Measurements from ENCODE around the gene MCM10. TPM values are rescaled to one million over a fixed set of nuclear protein-coding genes. Genes with fewer than 3 reads are reported as not detected.
A peak's percentile ranks its signal among the peaks of the same experiment; 100 is the strongest.

MCM10 gene
- total RNA-seq, 1 experiment from 2014 or later, result 51.6 TPM

DNA sequence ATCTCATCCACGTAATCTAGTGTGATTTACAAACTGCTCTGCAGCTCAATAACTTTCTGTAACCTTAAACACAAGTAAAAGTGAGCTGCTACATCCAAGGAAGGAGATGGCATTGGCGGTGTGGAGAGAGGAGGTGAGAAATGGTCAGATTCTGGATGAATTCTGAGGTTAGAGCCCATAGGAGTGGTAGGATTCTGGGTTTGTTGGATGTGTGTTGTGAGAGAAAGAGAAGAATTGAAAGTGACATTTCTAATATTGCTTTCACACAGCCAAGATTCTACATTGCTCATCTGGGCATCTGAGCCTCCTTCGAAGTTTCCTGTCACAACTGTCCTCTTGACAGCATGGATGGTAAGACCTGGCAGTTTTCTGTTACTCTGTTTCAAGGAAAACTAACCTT is 2.5 kb downstream of the MCM10 start:
- DNase-seq (ENCODE audit: low read depth), result no peak

DNA sequence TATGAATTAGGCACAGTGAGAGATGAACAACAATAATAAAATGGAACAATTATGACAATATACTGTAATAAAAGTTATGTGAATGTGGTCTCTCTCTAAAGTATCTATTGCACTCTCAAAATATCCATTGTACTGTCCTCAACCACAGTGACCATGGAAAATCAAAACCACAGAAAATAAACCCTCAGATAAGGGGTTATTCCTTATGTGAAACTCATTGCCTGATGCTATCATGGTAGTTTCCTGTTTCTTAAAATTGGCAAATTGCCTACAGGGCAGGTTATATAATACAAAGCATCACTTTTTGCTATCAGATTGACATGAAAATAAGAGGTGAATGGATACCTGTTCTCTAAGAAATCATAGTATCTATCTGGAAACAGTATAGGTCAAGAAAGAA is 3.8 kb downstream of the MCM10 start:
- DNase-seq (ENCODE audit: low read depth), result no peak

- no peak for DNase-seq (ENCODE audit: low read depth)
Measured at GRCh38 chr10:13167568-13167967, 6.2 kb downstream of the MCM10 start.

GRCh38 chr10:13168781-13169180 is 7.4 kb downstream of the MCM10 start:
- DNase-seq (ENCODE audit: low read depth), result no peak

- no peak for DNase-seq (ENCODE audit: low read depth)
Measured at GRCh38 chr10:13173616-13174015, 12.3 kb downstream of the MCM10 start.

DNA sequence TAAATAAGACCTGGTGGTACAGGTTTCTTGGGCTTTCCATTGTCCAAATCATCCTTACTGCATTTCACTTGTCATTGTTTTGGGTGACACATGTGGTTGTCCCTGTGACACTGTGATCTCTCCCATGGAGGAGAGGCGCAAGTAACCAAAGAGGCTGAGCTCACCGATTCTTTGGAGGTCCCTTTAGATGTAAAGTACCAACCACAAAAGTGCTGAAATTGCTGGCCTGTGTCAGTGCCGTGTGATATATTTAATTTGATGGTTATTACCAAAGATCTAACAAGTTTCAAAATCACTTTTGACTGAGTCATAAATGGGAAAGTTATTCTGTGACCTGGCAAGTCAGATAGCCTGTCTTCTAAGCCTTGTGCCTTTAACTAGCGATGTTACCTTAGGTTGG is 19.4 kb downstream of the MCM10 start:
- no peak for DNase-seq (ENCODE audit: low read depth)

GRCh38 chr10:13182424-13182823 is 21.1 kb downstream of the MCM10 start:
- no peak for DNase-seq (ENCODE audit: low read depth)

- peak; percentile 5 for DNase-seq (ENCODE audit: low read depth)
Measured at GRCh38 chr10:13183625-13184024, 22.3 kb downstream of the MCM10 start.

GRCh38 chr10:13184276-13184675 is 22.9 kb downstream of the MCM10 start:
- DNase-seq (ENCODE audit: low read depth), result no peak

- DNase-seq (ENCODE audit: low read depth), result no peak
Measured at GRCh38 chr10:13184730-13185514, 23.6 kb downstream of the MCM10 start.

GRCh38 chr10:13187135-13187534 is 25.8 kb downstream of the MCM10 start:
- DNase-seq (ENCODE audit: low read depth), result no peak

- DNase-seq (ENCODE audit: low read depth), result no peak
Measured at GRCh38 chr10:13188593-13188992, 27.2 kb downstream of the MCM10 start.

DNA sequence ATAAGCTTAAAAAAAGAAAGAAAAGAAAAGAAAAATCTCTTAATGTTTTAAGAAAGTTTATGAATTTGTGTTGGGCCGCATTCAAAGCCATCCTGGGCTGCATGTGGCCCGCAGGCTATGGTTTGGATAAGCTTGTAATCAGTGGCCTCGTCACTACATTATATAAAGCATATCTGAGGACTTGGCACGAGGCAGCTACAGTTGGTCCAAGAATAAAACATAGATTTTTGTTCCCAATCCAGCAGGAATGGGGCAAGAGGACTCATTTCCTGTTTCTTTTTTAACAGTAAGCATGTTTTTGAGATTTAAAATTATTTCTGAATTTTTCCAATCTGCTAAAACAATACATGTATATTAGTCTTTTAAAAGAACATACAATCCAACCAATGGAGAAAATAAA is 28.6 kb downstream of the MCM10 start:
- no peak for DNase-seq (ENCODE audit: low read depth)

DNA sequence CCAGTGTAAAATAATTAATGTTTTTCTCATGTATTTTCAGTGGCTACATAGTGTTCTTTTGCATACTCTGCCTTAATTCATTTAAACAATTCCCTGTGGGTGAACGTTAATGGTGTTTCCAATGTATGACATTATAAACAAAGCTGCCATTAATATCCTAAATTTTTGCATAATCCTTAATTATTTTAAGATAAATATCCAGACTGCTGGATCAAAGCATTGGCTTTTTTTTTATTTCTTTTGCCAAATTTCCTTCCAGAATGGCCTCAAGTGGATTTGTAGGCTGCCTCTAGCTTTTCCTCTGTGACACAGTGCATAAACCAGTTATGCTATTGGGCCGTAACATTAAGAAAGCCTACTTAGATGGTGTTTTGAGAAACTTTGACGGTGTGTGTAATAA is 29.5 kb downstream of the MCM10 start:
- DNase-seq (ENCODE audit: low read depth), result no peak

GRCh38 chr10:13191362-13191761 is 30.0 kb downstream of the MCM10 start:
- DNase-seq (ENCODE audit: low read depth), result no peak

DNA sequence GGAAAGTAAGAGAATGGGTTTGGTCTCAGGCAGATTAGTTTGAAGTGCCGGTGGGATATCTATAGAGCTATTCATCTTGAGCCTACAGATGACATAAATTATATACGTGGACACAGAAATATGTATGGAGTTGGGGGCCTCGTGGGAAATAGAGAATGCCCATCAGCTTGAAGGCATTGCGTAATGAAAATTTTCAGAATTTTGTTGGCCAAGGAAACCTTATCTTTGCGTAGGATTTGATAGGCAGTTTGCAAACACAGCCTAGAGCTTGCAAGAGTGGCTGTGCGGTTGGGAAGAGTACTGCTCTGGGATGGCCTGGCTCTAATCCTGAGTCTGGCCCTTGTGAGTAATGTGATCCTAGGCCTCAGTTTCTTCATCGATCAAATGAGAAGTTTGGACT is 32.3 kb downstream of the MCM10 start:
- no peak for DNase-seq (ENCODE audit: low read depth)

- DNase-seq (ENCODE audit: low read depth), result no peak
Measured at GRCh38 chr10:13195016-13195415, 33.7 kb downstream of the MCM10 start.

- DNase-seq (ENCODE audit: low read depth), result no peak
Measured at GRCh38 chr10:13201132-13201531, 39.8 kb downstream of the MCM10 start.

- DNase-seq (ENCODE audit: low read depth), result no peak
Measured at GRCh38 chr10:13206091-13206490, 44.7 kb downstream of the MCM10 start.

GRCh38 chr10:13206546-13207443 is 45.4 kb downstream of the MCM10 start:
- no peak for DNase-seq (ENCODE audit: low read depth)

DNA sequence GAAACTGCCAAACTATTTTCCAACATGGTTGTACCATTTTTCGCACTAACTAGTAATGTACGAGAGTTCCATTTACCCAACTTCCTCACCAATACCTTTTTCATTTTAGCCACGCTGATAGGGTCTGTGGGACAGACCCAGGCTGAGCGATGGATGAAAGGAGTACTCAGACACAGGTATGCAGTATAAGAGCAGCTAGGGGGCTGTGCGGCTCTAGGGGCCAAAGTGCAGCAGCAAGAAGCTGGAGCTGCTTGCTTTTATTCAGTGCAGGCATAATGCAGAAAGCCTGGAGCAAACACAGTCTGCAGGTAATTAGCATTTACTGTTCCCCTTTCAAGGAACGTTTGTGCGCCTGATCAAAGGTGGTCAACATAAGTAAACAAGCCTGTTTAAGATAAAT is 51.8 kb downstream of the MCM10 start:
- DNase-seq (ENCODE audit: low read depth), result no peak

- no peak for DNase-seq (ENCODE audit: low read depth)
Measured at GRCh38 chr10:13218878-13219277, 57.5 kb downstream of the MCM10 start.
